NCI-H345 (cell line): Measurements from ENCODE around the gene LYPLA2.
A peak's percentile ranks its signal among the peaks of the same experiment; 100 is the strongest.

Experiments used
- DNase-seq: peaks from one replicate; lab custom pipeline; 2025; lab: John Stamatoyannopoulos, UW

The LYPLA2 gene

GRCh38 chr1:23837908-23838307 is 47.0 kb downstream of the LYPLA2 start:
- DNase-seq = no peak

- peak; percentile 69 for DNase-seq
Measured at GRCh38 chr1:23838401-23838866, 47.5 kb downstream of the LYPLA2 start.

GRCh38 chr1:23843644-23844043 is 52.7 kb downstream of the LYPLA2 start:
- DNase-seq = no peak
